GM12801 (cell line): ENCODE results near the gene SPAG16.

Experiments used
- CTCF ChIP-seq: IDR thresholded peaks from one replicate; pipeline ENCODE4 v1.5.1; 2011; ENCODE audit warnings: control low read depth; ENCODE audit not compliant: insufficient read length; ENCODE audit errors: extremely low read depth

SPAG16 gene

GRCh38 chr2:213726101-213726500 lies 441.8 kb downstream of the SPAG16 start:
- no peak for TF ChIP-seq CTCF

DNA sequence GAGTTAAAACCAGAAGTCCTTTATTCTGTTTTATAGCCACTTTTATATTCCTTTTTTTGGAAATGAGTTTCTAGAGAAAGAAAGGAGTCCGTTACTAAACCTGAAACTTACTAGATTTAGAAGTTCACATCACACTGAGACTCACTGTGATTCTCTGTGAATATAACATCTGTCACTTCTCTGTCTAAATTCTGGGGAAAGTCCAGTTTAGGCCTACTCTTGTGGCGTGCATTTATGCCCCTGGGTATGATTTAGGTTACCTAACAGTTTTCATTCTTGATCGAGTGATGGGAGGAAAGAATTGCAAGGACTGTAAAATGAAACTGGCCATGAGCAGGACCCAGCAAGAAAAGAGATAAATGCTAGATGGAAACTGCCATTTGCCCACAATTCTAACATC lies 449.6 kb downstream of the SPAG16 start:
- TF ChIP-seq CTCF = no peak

DNA sequence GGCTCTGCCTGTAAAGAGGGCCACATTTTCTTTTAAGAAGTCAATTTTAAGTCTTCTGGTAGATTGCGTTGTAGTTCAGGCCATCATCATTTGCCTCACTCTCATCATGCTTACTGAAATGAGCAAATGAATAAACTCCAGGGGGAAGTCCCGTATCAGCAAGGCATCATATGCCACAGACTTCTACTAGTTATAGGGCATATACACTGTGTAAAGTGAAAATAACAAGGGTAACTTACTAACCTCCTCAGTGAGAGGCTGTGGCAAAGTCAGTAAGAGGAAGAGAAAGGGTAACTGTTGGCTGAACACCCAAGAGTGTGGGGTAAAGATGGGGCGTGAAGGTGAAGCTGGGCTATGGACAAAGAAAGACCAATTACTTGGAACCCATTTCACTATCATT lies 456.2 kb downstream of the SPAG16 start:
- TF ChIP-seq CTCF = no peak

DNA sequence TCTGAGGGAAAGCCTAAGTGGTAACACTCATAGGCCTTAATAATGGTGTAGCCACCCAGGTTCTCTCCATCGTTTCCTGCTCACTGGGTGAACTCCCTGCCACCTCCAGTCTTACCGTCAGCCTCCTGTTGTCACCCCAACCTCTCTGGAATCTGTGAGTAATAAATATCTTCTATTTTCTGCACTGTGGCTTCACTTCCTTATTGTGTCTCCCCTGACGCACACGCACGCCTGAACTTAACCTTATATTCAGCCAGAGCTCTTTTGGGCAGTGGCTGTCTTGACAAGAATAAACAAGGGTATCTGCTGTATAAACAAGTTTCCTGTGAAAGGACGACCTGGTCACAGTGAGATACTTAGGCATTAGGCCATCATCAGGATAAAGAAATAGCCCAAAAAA lies 467.2 kb downstream of the SPAG16 start:
- no peak for TF ChIP-seq CTCF

DNA sequence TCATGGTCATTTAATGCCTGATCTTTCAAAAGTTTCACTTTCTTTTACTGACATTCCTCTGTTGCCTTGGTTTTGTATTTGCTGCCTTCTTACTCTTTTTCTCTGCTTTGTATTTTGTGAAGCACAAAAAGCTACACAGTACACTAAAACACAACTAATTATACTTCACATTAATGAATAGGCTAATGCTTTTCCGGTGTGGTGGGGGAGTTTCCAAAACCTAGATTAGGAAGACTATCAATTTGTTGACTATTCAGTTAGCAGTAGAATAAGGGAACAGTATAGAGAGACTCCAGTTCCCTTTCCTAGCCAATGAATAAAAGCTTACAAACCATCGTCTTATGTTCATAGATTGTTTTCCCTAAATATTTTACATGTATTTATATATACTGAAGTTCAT lies 468.3 kb downstream of the SPAG16 start:
- no peak for TF ChIP-seq CTCF

GRCh38 chr2:213757525-213757924 lies 473.3 kb downstream of the SPAG16 start:
- no peak for TF ChIP-seq CTCF

DNA sequence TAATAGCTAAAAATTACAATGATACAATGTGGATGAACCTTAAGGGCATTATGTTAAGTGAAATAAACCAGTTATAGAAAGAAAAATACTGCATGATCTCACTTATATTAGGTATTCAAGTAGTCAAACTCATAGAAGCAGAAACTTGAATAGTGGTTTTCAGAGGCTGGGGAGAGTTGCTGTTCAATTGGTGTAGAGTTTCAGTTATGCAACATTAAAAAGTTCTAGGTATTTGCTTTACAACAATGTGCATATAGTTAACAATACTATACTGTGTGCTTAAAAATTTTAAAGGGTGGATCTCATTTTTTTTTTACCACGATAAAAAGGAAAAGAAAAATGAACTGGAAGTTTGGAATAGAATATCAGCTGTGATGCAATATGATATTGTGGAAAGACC lies 479.1 kb downstream of the SPAG16 start:
- TF ChIP-seq CTCF = no peak

DNA sequence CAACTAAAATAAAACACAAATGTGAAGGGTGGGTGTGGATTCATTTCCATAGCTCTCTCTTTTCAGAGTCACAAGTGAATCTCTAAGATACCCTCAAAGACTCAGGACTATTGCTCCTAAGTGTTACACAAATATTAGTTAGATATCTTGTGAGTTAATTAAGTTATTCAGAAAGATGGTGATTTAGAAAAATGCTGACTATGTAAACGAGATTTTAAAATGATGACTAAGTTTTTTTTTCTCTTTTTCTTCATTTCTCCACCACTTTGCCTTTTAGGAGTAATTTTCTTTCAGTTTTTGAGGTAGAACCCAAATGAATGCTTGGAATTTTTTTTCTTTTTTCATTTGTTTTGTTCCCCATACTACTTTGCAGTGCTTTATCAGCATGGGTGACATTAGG lies 479.7 kb downstream of the SPAG16 start:
- TF ChIP-seq CTCF = no peak
